AG09319 (cell line): ENCODE results near the gene DDIT3.
"Not testable (repeated sequence)": the region's sequence is repeated elsewhere in the genome, so short reads cannot be mapped to it uniquely, and the experiment has no call there.

Experiments
- DNase-seq: peaks from one replicate; pipeline ENCODE4 v3.0.0-alpha.2; 2010; ENCODE audit warnings: low read depth; ENCODE audit errors: extremely low read depth
- TF ChIP-seq, protein P1 (sequence below): IDR thresholded peaks from 2 replicates; pipeline ENCODE4 v1.5.1; 2011; ENCODE audit warnings: low read depth, mild to moderate bottlenecking, inconsistent platforms, low read length, moderate library complexity

The DDIT3 gene

DNA sequence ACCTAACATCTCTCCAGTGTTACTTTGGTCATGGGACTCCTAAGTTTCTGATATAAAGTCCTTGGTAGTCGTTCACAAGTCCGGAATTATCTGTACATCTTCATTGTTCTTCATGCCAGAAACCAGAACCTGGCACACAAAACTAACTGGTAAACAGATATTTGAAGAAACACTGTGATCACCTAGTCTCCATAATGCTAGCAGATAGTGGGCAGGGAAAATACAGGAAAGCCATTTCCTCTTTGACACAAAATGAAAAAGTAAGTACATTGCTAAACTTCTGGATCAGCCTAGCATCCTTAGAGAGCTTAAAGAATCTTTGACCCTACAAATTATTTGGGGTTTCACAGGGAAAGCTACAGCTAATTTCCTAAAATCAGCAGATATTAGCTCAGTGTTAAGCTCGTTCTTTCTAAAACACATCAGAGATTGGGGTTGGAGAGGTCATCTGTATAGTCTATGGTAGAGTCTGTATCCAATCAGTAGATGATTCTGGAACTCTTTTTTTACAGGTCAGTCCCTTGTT, 4.8 kb downstream of the DDIT3 start:
- TF ChIP-seq, protein P1, sequence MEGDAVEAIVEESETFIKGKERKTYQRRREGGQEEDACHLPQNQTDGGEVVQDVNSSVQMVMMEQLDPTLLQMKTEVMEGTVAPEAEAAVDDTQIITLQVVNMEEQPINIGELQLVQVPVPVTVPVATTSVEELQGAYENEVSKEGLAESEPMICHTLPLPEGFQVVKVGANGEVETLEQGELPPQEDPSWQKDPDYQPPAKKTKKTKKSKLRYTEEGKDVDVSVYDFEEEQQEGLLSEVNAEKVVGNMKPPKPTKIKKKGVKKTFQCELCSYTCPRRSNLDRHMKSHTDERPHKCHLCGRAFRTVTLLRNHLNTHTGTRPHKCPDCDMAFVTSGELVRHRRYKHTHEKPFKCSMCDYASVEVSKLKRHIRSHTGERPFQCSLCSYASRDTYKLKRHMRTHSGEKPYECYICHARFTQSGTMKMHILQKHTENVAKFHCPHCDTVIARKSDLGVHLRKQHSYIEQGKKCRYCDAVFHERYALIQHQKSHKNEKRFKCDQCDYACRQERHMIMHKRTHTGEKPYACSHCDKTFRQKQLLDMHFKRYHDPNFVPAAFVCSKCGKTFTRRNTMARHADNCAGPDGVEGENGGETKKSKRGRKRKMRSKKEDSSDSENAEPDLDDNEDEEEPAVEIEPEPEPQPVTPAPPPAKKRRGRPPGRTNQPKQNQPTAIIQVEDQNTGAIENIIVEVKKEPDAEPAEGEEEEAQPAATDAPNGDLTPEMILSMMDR = no peak
- no peak for DNase-seq

DNA sequence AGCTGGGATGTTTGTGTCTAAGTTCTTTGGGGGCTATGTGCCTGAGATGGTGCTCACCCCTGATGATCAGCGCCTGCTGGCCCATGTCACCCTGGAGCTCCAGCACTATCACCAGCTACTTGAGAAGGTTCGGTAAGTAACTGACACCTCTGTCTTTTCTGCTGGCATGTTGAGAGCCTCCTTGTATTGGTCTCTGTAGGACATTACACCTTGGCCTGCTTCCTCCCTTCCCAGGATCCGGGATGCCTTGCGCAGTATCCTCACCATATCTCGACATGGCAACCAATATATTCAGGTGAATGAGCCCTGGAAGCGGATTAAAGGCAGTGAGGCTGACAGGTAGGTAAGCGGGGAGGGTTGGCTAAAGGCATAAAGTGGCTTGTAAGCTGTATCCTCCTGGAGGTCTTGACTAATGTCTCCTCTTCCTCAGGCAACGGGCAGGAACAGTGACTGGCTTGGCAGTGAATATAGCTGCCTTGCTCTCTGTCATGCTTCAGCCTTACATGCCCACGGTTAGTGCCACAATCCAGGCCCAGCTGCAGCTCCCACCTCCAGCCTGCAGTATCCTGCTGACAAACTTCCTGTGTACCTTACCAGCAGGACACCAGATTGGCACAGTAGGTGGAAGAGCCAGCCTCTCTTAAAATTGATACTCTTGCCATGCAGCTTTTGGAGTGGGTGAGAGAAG, 5.5 kb downstream of the DDIT3 start:
- no peak for DNase-seq
- TF ChIP-seq, protein P1 = no peak

DNA sequence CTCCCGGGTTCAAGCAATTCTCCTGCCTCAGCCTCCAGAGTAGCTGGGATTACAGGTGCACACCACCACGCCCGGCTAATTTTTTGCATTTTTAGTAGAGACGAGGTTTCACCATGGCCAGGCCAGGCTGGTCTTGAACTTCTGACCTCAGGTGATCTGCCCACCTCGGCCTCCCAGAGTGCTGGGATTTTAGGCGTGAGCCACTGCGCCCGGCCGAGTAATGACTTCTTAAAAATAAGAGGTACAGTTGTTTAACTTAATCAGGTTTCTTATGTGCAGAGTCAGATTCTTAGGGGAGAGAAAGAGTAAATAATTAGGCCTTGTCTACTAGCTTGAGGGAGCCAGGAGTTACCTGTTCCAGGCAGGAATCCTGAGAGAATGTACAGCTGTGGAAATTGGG, 6.1 kb downstream of the DDIT3 start:
- not testable (repeated sequence) for DNase-seq

DNA sequence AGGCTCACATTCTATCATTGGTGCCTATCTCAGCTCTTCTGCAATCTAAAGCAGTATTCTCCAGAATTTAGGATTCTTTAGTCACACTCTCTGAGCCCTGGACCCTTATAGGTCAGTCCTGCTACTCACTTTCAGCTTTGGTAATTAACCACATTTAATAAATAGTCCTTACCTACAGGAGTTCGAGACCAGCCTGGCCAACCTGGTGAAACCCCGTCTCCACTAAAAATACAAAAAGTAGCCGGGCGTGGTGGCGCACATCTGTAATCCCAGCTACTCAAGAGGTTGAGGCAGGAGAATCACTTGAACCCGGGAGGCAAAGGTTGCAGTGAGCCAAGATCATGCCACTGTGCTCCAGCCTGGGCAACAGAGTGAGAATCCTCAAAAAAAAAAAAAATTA, 6.6 kb downstream of the DDIT3 start:
- DNase-seq = not testable (repeated sequence)

DNA sequence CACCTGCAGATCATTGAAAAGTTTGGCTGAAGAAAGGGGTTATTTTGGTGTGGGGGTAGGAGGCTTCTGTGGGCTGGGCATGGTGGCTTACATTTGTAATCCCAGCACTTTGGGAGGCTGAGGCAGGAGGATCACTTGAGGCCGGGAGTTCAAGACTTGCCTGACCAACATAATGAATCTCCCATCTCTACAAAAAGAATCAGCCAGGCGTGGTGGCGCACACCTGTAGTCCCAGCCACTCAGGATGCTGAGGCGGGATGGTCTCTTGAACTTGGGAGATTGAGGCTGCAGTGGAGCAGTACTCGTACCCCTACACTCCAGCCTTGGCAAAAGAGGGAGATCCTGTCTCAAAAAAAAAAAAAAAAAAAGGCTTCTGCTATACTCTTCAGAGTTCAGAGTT, 7.0 kb downstream of the DDIT3 start:
- DNase-seq = no peak
- TF ChIP-seq, protein P1 = no peak

DNA sequence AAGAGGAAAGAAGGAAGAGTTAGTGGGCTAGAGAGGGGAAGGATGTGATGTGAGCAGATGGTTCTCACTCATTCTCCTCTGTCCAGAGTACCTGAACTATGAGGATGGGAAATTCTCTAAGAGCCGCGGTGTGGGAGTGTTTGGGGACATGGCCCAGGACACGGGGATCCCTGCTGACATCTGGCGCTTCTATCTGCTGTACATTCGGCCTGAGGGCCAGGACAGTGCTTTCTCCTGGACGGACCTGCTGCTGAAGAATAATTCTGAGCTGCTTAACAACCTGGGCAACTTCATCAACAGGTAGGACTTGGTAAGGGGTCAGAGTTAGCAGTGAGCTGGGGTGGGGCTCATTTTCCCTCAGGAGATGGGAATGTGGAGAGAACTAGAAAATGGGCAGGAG, 7.6 kb downstream of the DDIT3 start:
- no peak for DNase-seq
- TF ChIP-seq, protein P1 = no peak

DNA sequence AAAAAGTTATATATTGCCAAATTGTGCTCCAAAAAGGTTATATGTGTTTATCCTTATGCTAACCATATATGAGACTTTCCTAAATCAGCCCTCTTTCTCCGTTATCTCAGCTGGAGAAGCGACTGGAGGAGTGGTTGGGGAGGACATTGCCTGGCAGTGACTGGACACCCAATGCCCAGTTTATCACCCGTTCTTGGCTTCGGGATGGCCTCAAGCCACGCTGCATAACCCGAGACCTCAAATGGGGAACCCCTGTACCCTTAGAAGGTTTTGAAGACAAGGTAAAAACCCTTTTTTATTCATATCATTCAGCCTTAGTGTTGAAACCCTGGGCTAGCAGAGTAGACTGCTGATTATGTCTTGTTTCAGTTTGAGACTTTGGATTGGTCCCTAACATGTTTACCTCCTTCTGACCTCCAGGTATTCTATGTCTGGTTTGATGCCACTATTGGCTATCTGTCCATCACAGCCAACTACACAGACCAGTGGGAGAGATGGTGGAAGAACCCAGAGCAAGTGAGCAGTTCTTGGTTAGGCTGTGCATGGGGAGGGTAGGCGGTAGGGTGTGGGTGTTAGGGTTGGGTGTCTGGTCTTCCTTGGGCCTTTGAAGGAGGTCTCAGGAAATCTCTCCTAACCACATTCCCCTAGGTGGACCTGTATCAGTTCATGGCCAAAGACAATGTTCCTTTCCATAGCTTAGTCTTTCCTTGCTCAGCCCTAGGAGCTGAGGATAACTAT, 8.6 kb downstream of the DDIT3 start:
- TF ChIP-seq, protein P1 = no peak
- no peak for DNase-seq

DNA sequence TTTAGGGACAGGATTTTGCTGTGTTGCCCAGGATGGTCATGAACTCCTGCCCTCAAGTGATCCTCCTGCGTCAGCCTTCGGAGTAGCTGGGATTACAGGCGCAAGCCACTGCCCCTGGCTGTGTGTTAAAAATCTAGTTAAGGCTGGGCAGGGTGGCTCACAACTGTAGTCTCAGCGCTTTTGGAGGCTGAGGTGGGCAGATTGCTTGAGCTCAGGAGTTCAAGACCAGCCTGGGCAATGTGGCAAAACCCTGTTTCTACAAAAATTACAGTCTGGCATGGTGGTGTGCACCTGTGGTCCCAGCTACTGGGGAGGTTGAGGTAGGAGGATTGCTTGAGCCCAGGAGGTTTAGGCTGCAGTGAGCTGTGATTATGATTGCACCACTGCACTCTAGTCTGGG, 9.2 kb downstream of the DDIT3 start:
- TF ChIP-seq, protein P1 = no peak
- no peak for DNase-seq

DNA sequence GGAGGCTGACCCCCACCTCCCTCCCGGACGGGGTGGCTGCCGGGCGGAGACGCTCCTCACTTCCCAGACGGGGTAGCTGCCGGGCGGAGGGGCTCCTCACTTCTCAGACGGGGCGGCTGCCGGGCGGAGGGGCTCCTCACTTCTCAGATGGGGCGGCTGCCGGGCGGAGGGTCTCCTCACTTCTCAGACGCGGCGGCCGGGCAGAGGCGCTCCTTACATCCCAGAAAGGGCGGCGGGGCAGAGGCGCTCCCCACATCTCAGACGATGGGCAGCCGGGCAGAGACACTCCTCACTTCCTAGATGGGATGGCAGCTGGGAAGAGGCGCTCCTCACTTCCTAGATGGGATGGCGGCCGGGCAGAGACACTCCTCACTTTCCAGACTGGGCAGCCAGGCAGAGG, 12.5 kb downstream of the DDIT3 start:
- not testable (repeated sequence) for DNase-seq

DNA sequence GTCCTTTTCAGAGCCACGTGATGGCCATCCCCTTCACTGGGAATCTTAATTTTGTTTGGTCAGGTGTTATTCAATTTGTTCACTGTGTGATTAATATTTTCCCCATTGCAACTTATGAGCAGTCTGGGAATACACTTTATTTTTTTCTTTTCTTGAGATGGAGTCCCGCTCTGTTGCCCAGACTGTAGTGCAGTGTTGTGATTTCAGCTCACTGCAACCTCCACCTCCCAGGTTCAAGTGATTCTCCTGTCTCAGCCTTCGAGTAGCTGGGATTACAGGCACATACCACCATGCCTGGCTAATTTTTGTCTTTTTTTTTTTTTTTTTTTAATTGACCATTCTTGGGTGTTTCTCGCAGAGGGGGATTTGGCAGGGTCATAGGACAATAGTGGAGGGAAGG, 13.8 kb downstream of the DDIT3 start:
- not testable (repeated sequence) for DNase-seq

DNA sequence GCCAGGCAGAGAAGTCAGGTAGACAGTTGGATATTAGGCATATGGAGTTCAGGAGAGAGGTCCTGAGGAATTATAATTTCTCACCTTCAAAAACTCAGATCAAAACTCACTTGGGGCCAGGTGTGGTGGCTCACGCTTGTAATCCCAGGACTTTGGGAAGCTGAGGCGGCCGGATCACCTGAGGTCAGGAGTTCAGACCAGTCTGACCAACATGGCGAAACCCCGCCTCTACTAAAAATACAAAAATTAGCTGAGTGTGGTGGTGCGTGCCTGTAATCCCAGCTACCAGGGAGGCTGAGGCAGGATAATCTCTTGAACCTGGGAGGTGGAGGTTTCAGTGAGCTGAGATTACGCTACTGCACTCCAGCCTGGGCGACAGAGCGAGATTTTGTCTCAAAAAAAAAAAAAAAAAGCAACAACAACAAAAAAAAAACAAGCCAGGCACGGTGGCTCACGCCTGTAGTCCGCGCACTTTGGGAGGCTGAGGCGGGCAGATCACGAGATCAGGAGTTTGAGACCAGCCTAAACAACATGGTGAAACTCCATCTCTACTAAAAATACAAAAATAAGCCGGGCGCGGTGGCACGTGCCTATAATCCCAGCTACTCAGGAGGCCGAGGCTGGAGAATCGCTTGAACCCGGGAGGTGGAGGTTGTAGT, 17.9 kb downstream of the DDIT3 start:
- DNase-seq = not testable (repeated sequence)
